Common myeloid progenitor, CD34-positive (primary cell): ENCODE data around the gene CHD3.

Experiments used
- CTCF ChIA-PET: fragments of 350-600 bp; sonication (Branson Sonifier 250); formaldehyde crosslinking; loops from one replicate; lab custom pipeline; 2021; ENCODE audit warnings: antibody characterized with exemption; lab: Charles Lee
- POLR2A ChIA-PET: fragments of 350-600 bp; sonication (Branson Sonifier 250); formaldehyde crosslinking; loops from one replicate; lab custom pipeline; 2021; ENCODE audit warnings: antibody characterized with exemption; lab: Charles Lee
- DNase-seq, 3 donors: peaks; one replicate each; pipeline versions ENCODE4 v3.0.0 to v3.0.0-alpha.2; 2013
- H3K27ac ChIP-seq, 2 experiments: 1 replicate in 1 of 2; 2 replicates in 1 of 2; pipeline ENCODE4 v1.7.0; 2013; ENCODE audit warnings: inconsistent platforms in 2 of 2, low read length in 2 of 2, mild to moderate bottlenecking in 2 of 2, low read depth in 1 of 2, moderate library complexity in 1 of 2; ENCODE audit not compliant: severe bottlenecking in 2 of 2, insufficient read depth in 1 of 2, poor library complexity in 1 of 2
- H3K27me3 ChIP-seq, 5 experiments: replicated peaks in 2 of 5; 1 replicate in 3 of 5; 2 replicates in 2 of 5; pipeline versions ENCODE4 v1.6.1 to v1.7.0; 2013; ENCODE audit warnings: low read length in 4 of 5, mild to moderate bottlenecking in 2 of 5, moderate library complexity in 2 of 5, inconsistent platforms in 1 of 5; ENCODE audit not compliant: insufficient read depth in 5 of 5, control insufficient read depth in 4 of 5
- H3K36me3 ChIP-seq, 4 experiments: 1 replicate in 2 of 4; 2 replicates in 2 of 4; pipeline versions ENCODE4 v1.6.1 to v1.7.0; 2013; ENCODE audit warnings: low read length in 3 of 4, control low read depth in 1 of 4, mild to moderate bottlenecking in 1 of 4; ENCODE audit not compliant: control insufficient read depth in 4 of 4, insufficient read depth in 4 of 4
- H3K4me1 ChIP-seq, 4 experiments: 1 replicate in 3 of 4; 2 replicates in 1 of 4; pipeline versions ENCODE4 v1.6.1 to v1.7.1; 2013; ENCODE audit warnings: low read length in 3 of 4, mild to moderate bottlenecking in 3 of 4, control low read depth in 1 of 4, inconsistent platforms in 1 of 4, moderate library complexity in 1 of 4; ENCODE audit not compliant: control insufficient read depth in 4 of 4, insufficient read depth in 4 of 4; ENCODE audit errors: control extremely low read depth in 1 of 4
- H3K4me3 ChIP-seq, 7 experiments: 1 replicate in 4 of 7; 2 replicates in 3 of 7; pipeline versions ENCODE4 v1.5.1 to v1.7.0; 2013; ENCODE audit warnings: mild to moderate bottlenecking in 7 of 7, low read length in 6 of 7, moderate library complexity in 6 of 7, inconsistent platforms in 2 of 7, low read depth in 2 of 7, control low read depth in 1 of 7; ENCODE audit not compliant: insufficient read depth in 4 of 7, control insufficient read depth in 1 of 7; ENCODE audit errors: extremely low read depth in 1 of 7
- H3K9me3 ChIP-seq, 5 experiments: 1 replicate in 4 of 5; 2 replicates in 1 of 5; pipeline versions ENCODE4 v1.6.1 to v1.7.1; 2013; ENCODE audit warnings: low read length in 4 of 5, mild to moderate bottlenecking in 2 of 5, inconsistent platforms in 1 of 5, low read depth in 1 of 5, moderate library complexity in 1 of 5; ENCODE audit not compliant: control insufficient read depth in 4 of 5, insufficient read depth in 2 of 5; ENCODE audit errors: control extremely low read depth in 1 of 5
- WGBS: methylation state at CpG from one replicate; pipeline ENCODE4 v1.1.5; 2013; ENCODE audit not compliant: insufficient coverage; 5-methylcytosine and 5-hydroxymethylcytosine counted together

The CHD3 gene

DNA sequence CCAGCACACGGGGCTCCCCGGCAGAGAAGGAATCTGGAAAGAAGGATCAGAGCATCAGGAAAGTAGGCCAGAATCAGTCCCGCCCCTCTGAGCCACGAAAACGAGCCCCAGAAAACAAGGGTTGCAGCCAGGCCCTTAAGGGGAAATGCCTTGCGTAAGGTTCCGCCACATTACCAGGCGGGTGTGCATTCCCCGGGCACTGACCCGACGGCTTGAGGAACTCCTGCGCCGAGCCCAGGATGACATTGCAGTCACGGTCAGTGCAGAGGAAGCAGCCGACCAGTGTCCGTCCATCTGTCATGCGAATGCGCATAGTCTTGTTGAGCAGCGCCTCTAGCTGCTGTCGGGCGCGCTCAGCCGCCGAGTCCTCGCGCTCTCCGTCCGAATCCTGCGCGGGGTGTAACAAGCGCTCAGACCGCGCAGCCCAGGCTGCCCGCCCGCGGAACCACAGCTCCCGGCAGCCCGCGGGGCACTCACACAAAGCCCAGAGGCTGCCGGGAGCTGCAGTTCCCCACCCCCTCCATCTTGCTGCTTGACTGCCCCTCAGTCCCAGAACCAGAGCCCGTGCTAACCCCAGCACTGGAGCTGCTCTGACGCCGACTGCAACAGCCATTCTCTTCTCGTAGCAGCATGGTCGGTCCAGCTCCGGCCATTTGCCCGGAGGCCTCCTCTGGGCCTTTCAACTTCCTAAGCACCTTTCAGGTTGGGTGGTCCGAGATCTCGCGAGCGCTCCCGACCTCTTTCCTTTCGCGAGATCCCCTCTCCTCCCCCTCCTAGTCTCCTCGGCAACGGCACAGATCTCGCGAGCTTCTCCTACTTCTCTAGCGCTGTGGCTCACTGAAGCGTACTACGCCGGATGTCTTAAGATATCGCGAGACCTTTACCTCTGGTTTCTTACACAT, 31.5 kb upstream of the CHD3 start, which contains the start of gene NAA38:
NAA38 (minus strand) TSS at position 749 of the 902 bp plus-strand sequence; CDS start at position 653, 96 bp downstream.
- Histone ChIP-seq H3K36me3 (peaks cover 7 to 48% (median 25%) of the 10 kb centered on the region in 4 experiments), H3K4me3 (peak within 1 kb of the TSS; percentile 56 to 93 (median 86)), H3K9me3 (no peaks in the 10 kb centered on the region), H3K4me1 (peaks cover 5 to 43% (median 38%) of the 10 kb centered on the region in 4 experiments), H3K27me3 (no peaks in the 10 kb centered on the region), H3K27ac (peak within 1 kb of the TSS; percentile 88 to 93)
- ChIA-PET POLR2A (interaction anchor here (0.7 to 2.6 kb wide), 14 partner anchors 12 to 284 kb away, joined by 3 to 31 read pairs (median 4); partner anchors contain the start of genes CHD3, KDM6B and RNF227), CTCF (interaction anchor here (0.6 to 3.1 kb wide), 17 partner anchors 10 to 170 kb away, joined by 3 to 16 read pairs (median 5); partner anchors contain the start of genes CHD3 and TP53)
- peak; percentile 99 to 100 (median 100) for DNase-seq
- 0% methylated on average over 62 of the region's 64 CpGs for WGBS

GRCh38 chr17:7857713-7858521, 30.7 kb upstream of the CHD3 start, which contains the start of gene CYB5D1:
TSS of gene CYB5D1 (plus strand) at chr17:7858003. CDS start at chr17:7858135, 132 bp downstream.
- peak; percentile 95 to 97 (median 97) for DNase-seq
- ChIA-PET CTCF (interaction anchor here (0.6 to 14.9 kb wide), 16 partner anchors 9 to 170 kb away, joined by 3 to 316 read pairs (median 6); partner anchors contain the start of genes CHD3 and TP53), POLR2A (interaction anchor here (0.7 to 2.6 kb wide), 12 partner anchors 10 to 283 kb away, joined by 3 to 31 read pairs (median 3); partner anchors contain the start of genes CHD3 and KDM6B)

DNA sequence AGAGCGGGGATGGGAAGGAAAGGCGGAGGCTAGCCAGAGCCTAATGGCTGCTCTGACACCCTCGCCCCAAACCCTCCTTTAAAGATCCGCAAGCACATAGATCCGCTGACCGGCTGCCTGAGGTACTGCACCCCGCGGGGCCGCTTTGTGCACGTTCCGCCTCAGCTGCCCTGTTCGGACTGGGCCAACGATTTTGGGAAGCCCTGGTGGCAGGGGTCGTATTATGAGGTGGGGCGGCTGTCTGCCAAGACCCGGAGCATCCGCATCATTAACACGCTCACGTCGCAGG, 30.1 kb upstream of the CHD3 start:
- H3K27me3 ChIP-seq: no peaks in the 10 kb centered on the region
- H3K4me1 ChIP-seq: peaks cover 5 to 38% (median 37%) of the 10 kb centered on the region in 4 experiments
- H3K36me3 ChIP-seq: peaks cover 11 to 39% (median 16%) of the 10 kb centered on the region in 4 experiments
- POLR2A ChIA-PET: interaction anchor here (0.9 to 1.0 kb wide), 2 partner anchors 9 to 14 kb away, joined by 3 read pairs; no protein-coding TSS in a partner anchor
- H3K4me3 ChIP-seq: peak overlapping the region; percentile 36 to 93 (median 86)
- CTCF ChIA-PET: interaction anchor here (0.6 to 14.9 kb wide), 6 partner anchors 8 to 43 kb away, joined by 3 to 316 read pairs (median 31); partner anchors contain the start of gene CHD3
- no peaks in the 10 kb centered on the region for H3K9me3 ChIP-seq
- peak overlapping the region; percentile 88 to 93 for H3K27ac ChIP-seq
- WGBS: 56% methylated on average over 20 of the region's 20 CpGs
- peak in 2 of 3 donors; percentile 72 to 76 for DNase-seq

More at GRCh38 chr17:7857713-7858521, 30.7 kb upstream of the CHD3 start, which contains the start of gene CYB5D1:
- peak within 1 kb of the TSS; percentile 56 to 93 (median 86) for H3K4me3 ChIP-seq
- no peaks in the 10 kb centered on the region for H3K27me3 ChIP-seq
- WGBS: 4% methylated on average over 47 of the region's 48 CpGs
- H3K36me3 ChIP-seq: peaks cover 7 to 41% (median 20%) of the 10 kb centered on the region in 4 experiments
- peak within 1 kb of the TSS; percentile 88 to 93 for H3K27ac ChIP-seq
- no peaks in the 10 kb centered on the region for H3K9me3 ChIP-seq
- H3K4me1 ChIP-seq: peaks cover 5 to 38% (median 37%) of the 10 kb centered on the region in 4 experiments

DNA sequence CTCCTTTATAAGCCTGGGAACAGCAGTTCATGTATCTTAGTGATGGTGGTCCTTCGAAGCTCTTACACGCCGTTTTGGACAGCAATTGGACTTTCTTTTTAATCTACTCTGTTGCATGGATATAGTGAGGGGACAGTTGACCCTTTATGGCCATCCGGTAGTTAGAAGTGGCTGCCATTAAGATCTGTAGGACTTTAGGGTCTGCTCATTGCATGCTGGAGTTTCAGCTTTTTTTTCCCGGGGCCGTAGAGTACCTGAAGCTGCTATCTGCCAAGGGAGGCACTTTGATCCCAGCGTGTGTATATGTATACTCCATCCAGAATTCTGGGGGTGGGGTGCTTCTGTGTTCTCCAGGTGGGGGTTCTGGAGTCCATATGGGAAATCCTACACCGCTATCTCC, 29.6 kb upstream of the CHD3 start:
- no peak for DNase-seq
- POLR2A ChIA-PET: interaction anchor here (0.9 to 1.0 kb wide), 2 partner anchors 9 to 14 kb away, joined by 3 read pairs; no protein-coding TSS in a partner anchor
- CTCF ChIA-PET: interaction anchor here (0.6 to 14.9 kb wide), 10 partner anchors 9 to 115 kb away, joined by 3 to 316 read pairs (median 6); partner anchors contain the start of genes CHD3, KDM6B and RNF227
- Histone ChIP-seq H3K36me3 (peaks cover 11 to 36% (median 15%) of the 10 kb centered on the region in 4 experiments), H3K27me3 (no peaks in the 10 kb centered on the region), H3K9me3 (no peaks in the 10 kb centered on the region), H3K27ac (peak overlapping the region; percentile 2 to 93), H3K4me1 (peaks cover 5 to 38% (median 37%) of the 10 kb centered on the region in 4 experiments), H3K4me3 (peak overlapping the region in 3 of 7 experiments; percentile 83 to 93 (median 89))
- 89% methylated on average over 5 of the region's 8 CpGs for WGBS

DNA sequence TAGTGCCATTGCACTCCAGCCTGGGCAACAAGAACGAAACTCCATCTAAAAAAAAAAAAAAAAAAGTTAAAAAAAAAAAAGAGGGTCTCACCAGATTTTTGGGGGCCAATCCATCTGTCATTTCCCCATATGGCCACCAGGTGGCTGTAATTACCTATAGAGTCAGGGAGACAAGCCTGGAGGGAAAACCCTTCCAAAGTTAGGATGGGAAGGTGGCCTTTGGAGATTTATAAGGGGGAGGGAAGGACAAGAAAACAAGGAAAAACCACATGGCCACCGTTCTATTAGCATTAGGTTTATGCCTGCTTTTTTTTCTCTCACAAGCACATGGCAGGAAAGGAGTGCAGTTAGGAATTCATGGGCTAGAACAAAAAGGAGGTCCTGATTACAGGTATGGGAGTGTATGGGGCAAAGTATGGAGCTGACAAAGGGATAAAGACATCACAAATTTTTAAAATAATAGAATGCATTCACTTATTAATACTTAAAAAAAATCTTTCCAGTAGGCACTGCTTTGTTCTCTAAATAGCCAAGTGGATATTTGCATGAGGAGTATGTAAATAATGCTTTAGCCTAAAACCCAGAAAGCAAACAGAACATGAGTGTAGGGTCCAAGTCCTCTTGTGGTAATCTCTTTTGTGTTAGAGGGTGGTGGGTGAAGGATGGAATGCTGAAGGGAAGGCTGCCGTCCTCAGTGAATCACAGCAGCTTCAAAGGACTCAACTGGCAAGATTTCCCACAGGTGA, 25.7 kb upstream of the CHD3 start:
- no peaks in the 10 kb centered on the region for H3K9me3 ChIP-seq
- no CpG with 5 or more reads among the region's 3 CpGs for WGBS
- peaks cover 8 to 37% (median 16%) of the 10 kb centered on the region in 4 experiments for H3K36me3 ChIP-seq
- peaks cover 10 to 25% (median 20%) of the 10 kb centered on the region in 4 experiments for H3K4me1 ChIP-seq
- H3K27ac ChIP-seq: no peak overlapping the region
- ChIA-PET CTCF (interaction anchor here (0.6 to 14.9 kb wide), 22 partner anchors 9 to 195 kb away, joined by 3 to 316 read pairs (median 6); partner anchors contain the start of genes CHD3, RNF227 and TP53), POLR2A (no interaction called here)
- H3K4me3 ChIP-seq: no peak overlapping the region
- no peaks in the 10 kb centered on the region for H3K27me3 ChIP-seq
- DNase-seq: peak in 2 of 3 donors; percentile 66 to 78
